HG03039 (cell line): Measurements from ENCODE around the gene PRKAG2.

Source experiments
- ATAC-seq: cut with Tn5 transposase; IDR thresholded peaks from one replicate; pipeline ENCODE4 v1.9.1; 2021; ENCODE audit warnings: mild to moderate bottlenecking, moderate library complexity; ENCODE audit not compliant: unreplicated experiment

The PRKAG2 gene

DNA sequence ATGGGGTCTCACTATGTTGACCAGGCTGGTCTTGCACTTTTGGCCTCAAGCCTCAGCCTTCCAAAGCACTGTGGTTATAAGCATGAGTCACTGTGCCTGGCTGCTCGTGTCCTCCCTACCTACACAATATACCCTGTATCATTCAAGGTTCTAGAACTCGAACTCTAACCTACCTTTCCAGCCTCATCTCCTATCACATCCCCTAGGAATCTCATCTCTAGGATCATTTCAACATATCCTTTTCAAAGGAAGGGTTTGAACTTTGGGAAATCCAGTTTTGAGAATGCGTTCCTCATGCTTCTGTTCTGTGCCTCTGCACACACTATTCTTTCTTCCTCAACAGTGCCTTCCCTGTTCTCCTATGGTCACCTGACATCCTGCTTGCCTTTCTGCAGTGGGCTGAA, 269.4 kb downstream of the PRKAG2 start:
- no peak for ATAC-seq

- ATAC-seq, result no peak
These were observed 273.0 kb downstream of the PRKAG2 start for GRCh38 chr7:151603951-151604350.

DNA sequence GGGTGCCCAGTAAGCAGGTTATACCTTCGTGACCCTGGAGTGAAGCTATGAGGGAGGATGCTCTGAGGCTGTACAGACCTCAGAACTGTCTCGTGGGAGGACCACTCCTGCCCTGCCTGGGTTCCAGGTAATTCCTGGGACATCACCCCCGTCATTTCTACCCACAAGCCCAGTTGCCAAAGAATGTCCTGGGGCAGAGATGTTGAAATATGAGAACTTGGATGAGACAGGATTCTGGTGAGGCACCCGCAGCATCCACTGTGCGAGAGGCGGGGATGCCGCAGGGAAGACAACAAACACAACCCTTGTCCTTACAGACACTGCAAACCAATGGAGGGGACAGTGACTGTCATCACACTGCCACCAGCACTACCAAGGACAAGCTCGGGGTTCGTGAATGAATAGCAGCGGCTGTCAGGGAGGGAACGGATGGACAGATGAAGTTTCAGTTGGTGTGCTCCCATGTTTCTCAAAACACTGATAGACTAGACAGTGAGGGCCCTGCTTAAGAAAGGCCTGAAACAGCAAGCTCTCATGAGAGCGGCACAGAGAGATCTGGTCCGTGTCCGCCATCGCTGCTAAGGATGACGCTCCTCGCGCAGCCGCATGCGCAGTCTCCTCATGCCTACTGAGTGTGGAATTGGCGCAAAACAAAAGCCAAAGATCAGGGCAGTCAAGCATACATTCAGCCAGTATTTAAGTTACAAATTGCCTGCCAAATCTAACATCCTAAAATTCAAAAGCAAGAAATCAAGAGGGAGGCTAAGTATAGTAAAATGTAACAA, 275.2 kb downstream of the PRKAG2 start:
- ATAC-seq, result no peak

DNA sequence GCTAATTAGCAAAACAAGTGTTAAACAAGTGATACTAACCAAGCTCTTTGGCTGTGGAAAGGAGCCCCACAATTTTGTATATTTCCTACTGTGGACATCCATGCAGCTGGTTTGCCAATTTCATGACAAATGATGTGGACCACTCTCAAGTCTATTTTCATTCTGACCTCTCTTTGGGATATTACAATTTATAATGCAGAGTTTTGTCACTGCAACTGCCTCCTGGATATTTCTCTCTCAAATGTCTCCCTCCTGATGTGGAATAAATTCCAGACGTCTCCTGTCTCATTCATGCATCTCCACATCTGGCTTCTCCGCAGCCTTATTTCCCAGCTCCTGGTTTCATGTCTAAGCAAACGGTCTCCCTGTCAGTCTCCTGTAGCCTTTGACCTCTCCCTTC, 276.6 kb downstream of the PRKAG2 start:
- ATAC-seq, result no peak

GRCh38 chr7:151599401-151600227, 277.3 kb downstream of the PRKAG2 start:
- ATAC-seq, result no peak

GRCh38 chr7:151597541-151598444, 279.1 kb downstream of the PRKAG2 start:
- no peak for ATAC-seq

GRCh38 chr7:151595702-151596350, 281.1 kb downstream of the PRKAG2 start:
- no peak for ATAC-seq

GRCh38 chr7:151592868-151593486, 283.9 kb downstream of the PRKAG2 start:
- ATAC-seq, result no peak

DNA sequence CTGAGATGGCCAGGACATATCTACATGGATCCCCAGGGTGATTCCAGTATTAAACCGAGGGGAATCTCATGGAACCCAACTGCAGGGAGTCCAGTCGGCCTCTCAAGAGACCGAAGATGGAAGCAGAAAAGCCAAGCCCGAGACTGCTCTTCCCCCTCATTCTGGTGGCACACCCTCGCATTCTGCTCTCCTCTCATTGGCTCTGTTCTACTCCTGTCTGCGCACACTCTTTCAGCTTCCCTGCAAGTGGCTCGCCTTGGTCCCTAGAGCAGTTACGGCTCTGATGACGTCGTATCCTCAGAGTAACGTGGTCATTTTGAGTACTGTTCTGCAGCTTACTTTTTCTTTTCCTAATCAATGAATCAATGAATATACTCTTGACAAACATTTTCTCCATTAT, 284.6 kb downstream of the PRKAG2 start:
- no peak for ATAC-seq

- ATAC-seq, result no peak
These were observed 285.0 kb downstream of the PRKAG2 start for GRCh38 chr7:151591866-151592265.

DNA sequence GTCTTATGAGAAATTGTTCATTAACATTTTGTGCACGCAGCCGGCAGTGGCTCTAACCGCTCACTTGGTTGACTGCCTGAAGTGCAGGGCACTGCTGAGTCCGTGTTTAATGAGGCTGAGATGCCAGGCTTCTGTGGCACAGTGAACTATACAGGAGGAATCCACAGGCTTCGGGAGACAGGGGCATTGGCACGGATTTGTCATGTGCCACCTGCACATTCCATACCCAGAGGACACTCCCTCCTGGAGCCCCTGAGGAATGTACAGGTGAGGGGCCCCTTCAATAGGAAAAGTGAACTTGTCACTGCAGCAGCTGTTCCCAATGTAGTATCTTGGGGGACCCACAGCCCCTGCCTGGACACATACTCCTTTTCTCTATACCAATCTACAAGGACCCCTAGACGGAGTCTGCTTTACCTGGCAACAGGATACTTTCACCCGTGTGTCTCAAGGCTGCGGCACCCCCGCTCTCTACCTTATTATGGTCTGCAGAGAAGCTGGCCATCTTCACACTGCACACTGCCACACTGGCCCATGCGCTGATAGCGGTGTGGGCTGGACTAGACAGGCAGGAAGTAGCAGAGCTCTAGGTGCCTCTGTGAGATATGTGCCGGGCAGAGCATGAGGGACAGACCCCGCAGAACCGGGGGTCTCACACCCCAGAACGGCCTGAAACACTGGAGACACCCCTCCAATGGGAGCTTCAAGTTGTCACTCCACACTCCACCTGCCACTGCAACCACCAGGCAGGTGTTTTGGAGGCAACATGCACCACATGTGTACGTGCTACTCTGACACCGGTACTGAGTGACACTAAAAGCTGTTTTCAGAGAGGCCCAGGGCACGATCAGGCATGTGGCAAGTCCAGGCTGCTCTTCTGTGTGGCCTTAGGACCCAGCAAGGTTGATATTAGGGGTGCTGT, 285.8 kb downstream of the PRKAG2 start:
- no peak for ATAC-seq

DNA sequence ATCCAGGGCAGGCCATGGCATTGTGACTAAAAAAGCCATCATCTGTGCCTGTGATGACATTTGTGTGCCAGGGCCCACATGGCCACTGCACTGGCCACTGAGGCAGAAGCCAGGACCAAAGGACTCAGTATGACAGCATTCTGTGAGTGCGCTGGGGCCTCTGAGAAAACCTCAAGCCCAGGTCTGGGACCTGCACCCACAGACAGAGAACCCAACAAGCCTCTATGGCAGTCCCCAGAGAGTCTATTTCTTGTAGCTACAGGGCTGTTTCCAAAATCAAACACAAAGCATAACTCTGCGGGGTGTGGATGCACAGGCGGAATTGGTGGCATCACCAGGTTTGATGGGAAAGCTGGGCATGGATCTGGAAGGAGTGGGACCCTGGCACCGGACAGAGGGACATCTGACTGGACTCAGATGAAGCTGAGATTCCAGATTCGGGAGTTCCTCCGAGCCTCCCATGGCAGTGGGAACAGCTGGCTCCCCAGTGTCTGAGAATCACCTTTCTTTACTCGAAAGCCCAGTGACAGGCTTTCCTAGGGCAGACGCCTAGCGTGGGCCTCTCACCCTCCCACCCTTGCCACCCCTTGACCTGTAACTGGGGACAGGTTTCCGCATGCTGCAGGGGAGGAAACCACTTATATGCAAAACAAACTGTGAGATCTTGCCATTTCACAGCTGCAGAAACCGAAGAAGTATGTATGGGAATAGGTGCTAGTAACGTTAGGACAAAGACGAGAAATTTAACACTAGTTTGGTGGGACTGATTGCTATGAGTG, 286.7 kb downstream of the PRKAG2 start:
- ATAC-seq, result no peak

- ATAC-seq, result no peak
These were observed 287.9 kb downstream of the PRKAG2 start for GRCh38 chr7:151588982-151589381.

- no peak for ATAC-seq
These were observed 290.2 kb downstream of the PRKAG2 start for GRCh38 chr7:151586531-151587260.

GRCh38 chr7:151585744-151586393, 291.0 kb downstream of the PRKAG2 start:
- ATAC-seq, result no peak

- ATAC-seq, result no peak
These were observed 295.2 kb downstream of the PRKAG2 start for GRCh38 chr7:151581741-151582140.

- no peak for ATAC-seq
These were observed 297.3 kb downstream of the PRKAG2 start for GRCh38 chr7:151579644-151580043.
